SK-N-SH (cell line): ENCODE data around the gene SPRED2. TPM values are rescaled to one million over a fixed set of nuclear protein-coding genes. Genes with fewer than 3 reads are reported as not detected.

ENCODE experiments used
- CTCF ChIA-PET: fragments of 300-600, 350-600 bp; formaldehyde crosslinking; extraction: SDS; loops from one replicate; lab custom pipeline; 2021; lab: Yijun Ruan, JAX
- POLR2A ChIA-PET: fragments of 350-600 bp; sonication (Branson Sonifier 250); formaldehyde crosslinking; extraction: SDS; loops from one replicate; lab custom pipeline; 2020; ENCODE audit warnings: antibody characterized with exemption, inconsistent platforms; lab: Yijun Ruan, JAX
- DNase-seq: peaks from one replicate; pipeline ENCODE4 v3.0.0; 2012
- H2AFZ ChIP-seq: fragments of 200-600 bp; sonication (generic); 2 replicates; pipeline ENCODE4 v1.8.1; 2016; ENCODE audit warnings: antibody characterized with exemption, mild to moderate bottlenecking, low read depth
- H3F3A ChIP-seq: fragments of 200-600 bp; sonication (generic); replicated peaks from 2 replicates; pipeline ENCODE3; 2016; ENCODE audit warnings: antibody characterized with exemption, mild to moderate bottlenecking; ENCODE audit not compliant: insufficient read depth
- H3K27ac ChIP-seq, 2 experiments: fragments of 200-500 bp in 1 of 2; fragments of 200-600 bp in 1 of 2; sonication (Bioruptor generic) in 1 of 2; sonication (generic), shearing (Covaris generic) in 1 of 2; 2 replicates each; pipeline versions ENCODE4 v1.5.1 to v1.6.1; 2014 to 2016; ENCODE audit warnings: low read depth in 2 of 2, inconsistent platforms in 1 of 2, low read length in 1 of 2, mild to moderate bottlenecking in 1 of 2, mixed read lengths in 1 of 2
- H3K27me3 ChIP-seq: fragments of 200-600 bp; sonication (generic), shearing (Covaris generic); 2 replicates; pipeline ENCODE4 v1.6.1; 2016; ENCODE audit warnings: mixed run types; ENCODE audit not compliant: insufficient read depth
- H3K36me3 ChIP-seq, 2 experiments: fragments of 200-500 bp in 1 of 2; fragments of 200-600 bp in 1 of 2; sonication (Bioruptor generic) in 1 of 2; sonication (generic) in 1 of 2; replicated peaks in 1 of 2; 2 replicates each; pipeline versions ENCODE3 to v1.5.1; 2014 to 2016; ENCODE audit warnings: low read length in 1 of 2, mild to moderate bottlenecking in 1 of 2; ENCODE audit not compliant: insufficient read depth in 2 of 2, control insufficient read depth in 1 of 2
- H3K4me1 ChIP-seq, 2 experiments: fragments of 200-500 bp in 1 of 2; fragments of 200-600 bp in 1 of 2; sonication (Bioruptor generic) in 1 of 2; sonication (generic), shearing (Covaris generic) in 1 of 2; 2 replicates each; pipeline versions ENCODE4 v1.5.1 to v1.6.1; 2014 to 2016; ENCODE audit warnings: low read depth in 1 of 2, low read length in 1 of 2, mixed run types in 1 of 2; ENCODE audit not compliant: insufficient read depth in 2 of 2, control insufficient read depth in 1 of 2
- H3K4me2 ChIP-seq: fragments of 200-600 bp; sonication (generic), shearing (Covaris generic); 2 replicates; pipeline ENCODE4 v1.6.1; 2017; ENCODE audit warnings: mixed run types
- H3K4me3 ChIP-seq, 2 experiments: fragments of 200-500 bp in 1 of 2; fragments of 200-600 bp in 1 of 2; sonication (Bioruptor generic) in 1 of 2; sonication (generic), shearing (Covaris generic) in 1 of 2; 2 replicates each; pipeline versions ENCODE4 v1.5.1 to v1.8.1; 2014 to 2016; ENCODE audit warnings: low read depth in 2 of 2, inconsistent platforms in 1 of 2, low read length in 1 of 2, mild to moderate bottlenecking in 1 of 2, mixed read lengths in 1 of 2, moderate library complexity in 1 of 2
- H3K79me2 ChIP-seq: fragments of 200-600 bp; sonication (generic); 2 replicates; pipeline ENCODE4 v1.8.1; 2017; ENCODE audit warnings: mild to moderate bottlenecking; ENCODE audit not compliant: insufficient read depth
- H3K9ac ChIP-seq: fragments of 200-600 bp; sonication (generic); 2 replicates; pipeline ENCODE4 v1.6.1; 2017; ENCODE audit warnings: mixed run types
- H3K9me2 ChIP-seq: fragments of 200-600 bp; sonication (generic); 2 replicates; pipeline ENCODE4 v1.6.1; 2017; ENCODE audit warnings: mixed run types
- H3K9me3 ChIP-seq: fragments of 200-600 bp; sonication (generic); 2 replicates; pipeline ENCODE4 v1.6.1; 2017; ENCODE audit warnings: mixed run types, mild to moderate bottlenecking, moderate library complexity
- H4K20me1 ChIP-seq: fragments of 200-600 bp; sonication (generic); 2 replicates; pipeline ENCODE4 v1.6.1; 2017; ENCODE audit warnings: mild to moderate bottlenecking, mixed run types; ENCODE audit not compliant: insufficient read depth
- CTCF ChIP-seq: fragments of 200-600 bp; sonication (generic); IDR thresholded peaks from 2 replicates; pipeline ENCODE4 v1.6.1; 2017; ENCODE audit warnings: antibody characterized with exemption, mild to moderate bottlenecking, moderate library complexity
- ELF1 ChIP-seq: IDR thresholded peaks from 2 replicates; pipeline ENCODE4 v1.4.0; 2012
- EP300 ChIP-seq, 2 experiments: IDR thresholded peaks; 2 replicates each; pipeline versions ENCODE4 v1.4.0 to v1.6.1; 2012; ENCODE audit warnings: borderline replicate concordance in 1 of 2, low read depth in 1 of 2, low read length in 1 of 2
- GATA2 ChIP-seq: sonication (generic); formaldehyde crosslinking; IDR thresholded peaks from 2 replicates; pipeline ENCODE4 v1.5.0; 2020; ENCODE audit warnings: mild to moderate bottlenecking, missing genetic modification reagents
- MAX ChIP-seq: IDR thresholded peaks from 2 replicates; pipeline ENCODE4 v1.4.0; 2012; ENCODE audit warnings: low read depth
- MXI1 ChIP-seq: IDR thresholded peaks from 2 replicates; pipeline ENCODE4 v1.6.1; 2012; ENCODE audit warnings: mild to moderate bottlenecking, low read depth, low read length, improper control_type of control experiment
- PBX3 ChIP-seq: IDR thresholded peaks from 2 replicates; pipeline ENCODE4; 2012
- RAD21 ChIP-seq: IDR thresholded peaks from 2 replicates; pipeline ENCODE4 v1.6.1; 2012; ENCODE audit warnings: mild to moderate bottlenecking, low read length
- RXRA ChIP-seq: IDR thresholded peaks from 2 replicates; pipeline ENCODE4 v1.4.0; 2012; ENCODE audit warnings: low read depth, mild to moderate bottlenecking, borderline replicate concordance
- SIN3A ChIP-seq: IDR thresholded peaks from 2 replicates; pipeline ENCODE4 v1.6.1; 2012; ENCODE audit warnings: low read depth, mild to moderate bottlenecking, low read length, moderate library complexity, borderline replicate concordance
- SMC3 ChIP-seq: IDR thresholded peaks from 2 replicates; pipeline ENCODE4 v1.6.1; 2012; ENCODE audit warnings: low read depth, low read length, improper control_type of control experiment
- TAF1 ChIP-seq: IDR thresholded peaks from 2 replicates; pipeline ENCODE4 v1.6.1; 2012; ENCODE audit warnings: low read depth, mild to moderate bottlenecking, low read length, moderate library complexity, borderline replicate concordance
- TCF12 ChIP-seq: IDR thresholded peaks from 2 replicates; pipeline ENCODE4 v1.4.0; 2012
- WGBS: methylation state at CpG from one replicate; pipeline ENCODE4 v1.1.6; 2017; ENCODE audit warnings: low lambda C conversion rate; 5-methylcytosine and 5-hydroxymethylcytosine counted together
- polyA plus RNA-seq, 3 experiments: library from polyadenylated mRNA; depleted of rRNA; stranded (reverse); fragments of >200 nt; gene quantifications; 2 replicates each; pipeline ENCODE4 v1.2.3, GENCODE V29; 2012

SPRED2 gene
- polyA plus RNA-seq, 1 of the 3 experiments (the other 2 are of a cell fraction) = 21.9 TPM

DNA sequence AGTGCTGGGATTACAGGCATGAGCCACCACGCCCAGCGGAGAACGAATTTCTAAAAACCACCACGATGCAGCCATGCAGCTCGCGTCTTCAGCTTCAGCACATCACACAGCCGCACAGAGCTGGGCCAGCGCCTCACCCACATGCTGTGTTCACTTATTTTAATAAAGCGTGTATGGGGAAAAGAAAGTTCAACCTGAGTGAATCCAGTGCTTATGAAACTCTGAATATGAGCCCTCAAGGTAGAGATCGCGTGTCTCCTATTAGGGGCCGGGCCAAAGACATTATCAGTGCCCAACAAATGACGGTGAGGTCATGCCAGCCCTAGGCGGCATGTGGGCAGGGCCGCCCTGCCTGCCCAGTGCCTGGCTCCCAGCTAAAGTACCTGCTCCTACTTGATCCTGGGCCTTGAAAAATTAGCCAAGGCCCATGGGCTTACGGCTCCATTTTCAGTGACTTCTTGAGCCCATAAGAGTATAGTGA is 44.3 kb downstream of the SPRED2 start:
- Histone ChIP-seq H3K4me2 (no peak overlapping the region), H4K20me1 (peaks cover 95% of the 10 kb centered on the region), H3K79me2 (peaks cover 97% of the 10 kb centered on the region)

GRCh38 chr2:65386989-65387388 is 45.4 kb downstream of the SPRED2 start:
- no peaks in the 10 kb centered on the region for H3K36me3 ChIP-seq
- H3K9ac ChIP-seq = no peak overlapping the region
- ChIA-PET CTCF (interaction anchor here (0.7 to 1.7 kb wide), 3 partner anchors 12 to 37 kb away, joined by 3 to 5 read pairs (median 3); no protein-coding TSS in a partner anchor), POLR2A (no interaction called here)
- TF ChIP-seq RAD21 = peak; percentile 32
- no peak for TF ChIP-seq TCF12
- TF ChIP-seq ELF1 = no peak
- 99% methylated on average over 4 of the region's 4 CpGs for WGBS
- no peaks in the 10 kb centered on the region for H3K27me3 ChIP-seq
- H3K4me1 ChIP-seq = peaks cover 33 to 44% of the 10 kb centered on the region in 2 experiments
- H3K27ac ChIP-seq = no peak overlapping the region
- peaks cover 9% of the 10 kb centered on the region for H3F3A ChIP-seq
- H3K4me2 ChIP-seq = no peak overlapping the region
- no peaks in the 10 kb centered on the region for H3K9me3 ChIP-seq
- H3K9me2 ChIP-seq = no peaks in the 10 kb centered on the region
- no peak overlapping the region for H3K4me3 ChIP-seq
- DNase-seq = no peak
- H3K79me2 ChIP-seq = peaks cover 94% of the 10 kb centered on the region
- peaks cover 95% of the 10 kb centered on the region for H4K20me1 ChIP-seq
- H2AFZ ChIP-seq = no peak overlapping the region

More for the DNA sequence above, 44.3 kb downstream of the SPRED2 start:
- H3K4me1 ChIP-seq = peaks cover 34% of the 10 kb centered on the region in 2 experiments
- no peaks in the 10 kb centered on the region for H3K27me3 ChIP-seq
- H3F3A ChIP-seq = peaks cover 10% of the 10 kb centered on the region
- WGBS = 98% methylated on average over 12 of the region's 16 CpGs
- H3K36me3 ChIP-seq = no peaks in the 10 kb centered on the region
- peak; percentile 64 for DNase-seq
- H3K27ac ChIP-seq = peak overlapping the region in 1 of 2 experiments; percentile 65; a peak in 2 of 4 replicates
- no peak overlapping the region for H3K4me3 ChIP-seq
- no peak for TF ChIP-seq RAD21
- TF ChIP-seq SMC3 = no peak
- no peak for TF ChIP-seq MXI1
- no peak for TF ChIP-seq PBX3
- no peak for TF ChIP-seq SIN3A
- TF ChIP-seq TCF12 = no peak
- no peak for TF ChIP-seq GATA2 (CRISPR knock-in tag)
- TF ChIP-seq CTCF = no peak
- no peak for TF ChIP-seq EP300 (IDR thresholded peaks at IDR 0.05; ENCODE audit: borderline replicate concordance in 1 of 2, low read depth in 1 of 2, low read length in 1 of 2)
- TF ChIP-seq TAF1 = no peak
- no peak for TF ChIP-seq MAX
- no peak for TF ChIP-seq RXRA
- no peaks in the 10 kb centered on the region for H3K9me2 ChIP-seq
- ChIA-PET CTCF (no interaction called here), POLR2A (no interaction called here)
- no peak overlapping the region for H2AFZ ChIP-seq
- no peaks in the 10 kb centered on the region for H3K9me3 ChIP-seq
- H3K9ac ChIP-seq = no peak overlapping the region
